ENCODE data around the gene BCLAF3. TPM values are rescaled to one million over a fixed set of nuclear protein-coding genes. Genes with fewer than 3 reads are reported as not detected.

Gene BCLAF3
- total and polyA plus RNA-seq, 7 donors, result 4.3 to 16.3 (median 9.6) TPM

- 75 to 83% methylated on average over 9 of the region's 9 CpGs for WGBS, 2 donors
- no peak overlapping the region for H3K27ac ChIP-seq
- DNase-seq, result no peak
- no peak overlapping the region for H3K4me3 ChIP-seq
- no peaks in the 10 kb centered on the region for H3K27me3 ChIP-seq
- TF ChIP-seq POLR2AphosphoS5 (IDR thresholded peaks at IDR 0.05) (no peak), POLR2A (IDR thresholded peaks at IDR 0.05) (no peak), EP300 (IDR thresholded peaks at IDR 0.05) (no peak)
- TF ChIP-seq, protein P1, sequence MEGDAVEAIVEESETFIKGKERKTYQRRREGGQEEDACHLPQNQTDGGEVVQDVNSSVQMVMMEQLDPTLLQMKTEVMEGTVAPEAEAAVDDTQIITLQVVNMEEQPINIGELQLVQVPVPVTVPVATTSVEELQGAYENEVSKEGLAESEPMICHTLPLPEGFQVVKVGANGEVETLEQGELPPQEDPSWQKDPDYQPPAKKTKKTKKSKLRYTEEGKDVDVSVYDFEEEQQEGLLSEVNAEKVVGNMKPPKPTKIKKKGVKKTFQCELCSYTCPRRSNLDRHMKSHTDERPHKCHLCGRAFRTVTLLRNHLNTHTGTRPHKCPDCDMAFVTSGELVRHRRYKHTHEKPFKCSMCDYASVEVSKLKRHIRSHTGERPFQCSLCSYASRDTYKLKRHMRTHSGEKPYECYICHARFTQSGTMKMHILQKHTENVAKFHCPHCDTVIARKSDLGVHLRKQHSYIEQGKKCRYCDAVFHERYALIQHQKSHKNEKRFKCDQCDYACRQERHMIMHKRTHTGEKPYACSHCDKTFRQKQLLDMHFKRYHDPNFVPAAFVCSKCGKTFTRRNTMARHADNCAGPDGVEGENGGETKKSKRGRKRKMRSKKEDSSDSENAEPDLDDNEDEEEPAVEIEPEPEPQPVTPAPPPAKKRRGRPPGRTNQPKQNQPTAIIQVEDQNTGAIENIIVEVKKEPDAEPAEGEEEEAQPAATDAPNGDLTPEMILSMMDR (IDR thresholded peaks at IDR 0.05), result no peak
- H3K36me3 ChIP-seq, result peaks cover 0 to 10% (median 2%) of the 10 kb centered on the region in 4 donors
- intact Hi-C loops (cut with DNase I), result no loop called here
- H3K9me3 ChIP-seq, result no peaks in the 10 kb centered on the region
- no peaks in the 10 kb centered on the region for H3K4me1 ChIP-seq
Observed at GRCh38 chrX:19964017-19964710, 26.7 kb downstream of the BCLAF3 start.

DNA sequence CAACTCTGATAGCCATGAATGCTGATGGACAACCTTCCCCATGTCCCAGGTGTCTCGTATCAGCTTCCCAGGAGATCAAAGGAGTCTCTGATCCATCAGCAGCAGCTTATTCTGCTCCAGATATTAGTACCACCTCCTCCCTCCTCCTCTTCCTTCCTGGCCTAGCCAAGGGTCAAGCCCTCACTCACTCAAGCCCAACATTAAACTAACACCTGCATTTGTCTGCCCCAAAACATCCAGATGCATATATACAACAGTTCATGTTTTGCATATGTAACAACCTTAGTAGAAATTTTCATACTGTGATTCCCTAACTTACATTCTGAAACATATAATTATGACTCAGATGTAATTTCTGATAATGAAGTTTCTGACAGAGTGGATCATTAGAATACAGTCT is 29.9 kb downstream of the BCLAF3 start:
- intact Hi-C loops (cut with DNase I), result no loop called here
- peaks cover 0 to 10% (median 0%) of the 10 kb centered on the region in 4 donors for H3K4me1 ChIP-seq
- TF ChIP-seq POLR2A (IDR thresholded peaks at IDR 0.05), result no peak
- TF ChIP-seq, protein P1 (IDR thresholded peaks at IDR 0.05), result no peak
- no peak for TF ChIP-seq POLR2AphosphoS5 (IDR thresholded peaks at IDR 0.05)
- no peak for TF ChIP-seq EP300 (IDR thresholded peaks at IDR 0.05)
- no peak overlapping the region for H3K27ac ChIP-seq
- peaks cover 0 to 8% (median 2%) of the 10 kb centered on the region in 4 donors for H3K36me3 ChIP-seq
- DNase-seq, result no peak
- no peaks in the 10 kb centered on the region for H3K9me3 ChIP-seq
- H3K4me3 ChIP-seq, result no peak overlapping the region
- 87 to 93% methylated on average over 1 of the region's 1 CpG for WGBS, 2 donors
- no peaks in the 10 kb centered on the region for H3K27me3 ChIP-seq

- no peak for TF ChIP-seq POLR2AphosphoS5 (IDR thresholded peaks at IDR 0.05)
- no peak for TF ChIP-seq EP300 (IDR thresholded peaks at IDR 0.05)
- TF ChIP-seq, protein P1 (IDR thresholded peaks at IDR 0.05), result no peak
- no peak for TF ChIP-seq POLR2A (IDR thresholded peaks at IDR 0.05)
- H3K36me3 ChIP-seq, result no peaks in the 10 kb centered on the region
- intact Hi-C loops (cut with DNase I), result no loop called here
- no peak for DNase-seq
- no peaks in the 10 kb centered on the region for H3K27me3 ChIP-seq
- H3K4me1 ChIP-seq, result peaks cover 0 to 10% (median 0%) of the 10 kb centered on the region in 4 donors
- no peaks in the 10 kb centered on the region for H3K9me3 ChIP-seq
- no peak overlapping the region for H3K4me3 ChIP-seq
- WGBS, 2 donors, result 50 to 81% methylated on average over 6 of the region's 6 CpGs
- no peak overlapping the region for H3K27ac ChIP-seq
Observed at GRCh38 chrX:19958552-19959486, 32.0 kb downstream of the BCLAF3 start.

GRCh38 chrX:19956923-19957322 is 33.9 kb downstream of the BCLAF3 start:
- Histone ChIP-seq H3K36me3 (peaks cover 0 to 12% (median 0%) of the 10 kb centered on the region in 4 donors), H3K27ac (no peak overlapping the region), H3K4me3 (no peak overlapping the region), H3K4me1 (peaks cover 0 to 10% (median 0%) of the 10 kb centered on the region in 4 donors), H3K27me3 (no peaks in the 10 kb centered on the region), H3K9me3 (no peaks in the 10 kb centered on the region)
- TF ChIP-seq POLR2A (IDR thresholded peaks at IDR 0.05) (no peak), POLR2AphosphoS5 (IDR thresholded peaks at IDR 0.05) (no peak), EP300 (IDR thresholded peaks at IDR 0.05) (no peak)
- TF ChIP-seq, protein P1 (IDR thresholded peaks at IDR 0.05), result no peak
- intact Hi-C loops (cut with DNase I), result no loop called here
- no peak for DNase-seq
- WGBS, 2 donors, result 87 to 92% methylated on average over 6 of the region's 6 CpGs
